ENCODE measurements around the gene SNCB.

Gene SNCB

GRCh38 chr5:176629853-176630680 lies at the start of gene SNCB, which contains the start of gene EIF4E1B:
Gene SNCB (minus strand): TSS chr5:176630534. CDS start chr5:176629654, 880 bp downstream.
Gene EIF4E1B (plus strand): TSS chr5:176630675. CDS start chr5:176642788, 12,113 bp downstream.
- no peak for DNase-seq (ENCODE audit: low read depth)

- DNase-seq (ENCODE audit: low read depth): no peak
Observed at GRCh38 chr5:176679365-176680225, 49.3 kb upstream of the SNCB start.

DNA sequence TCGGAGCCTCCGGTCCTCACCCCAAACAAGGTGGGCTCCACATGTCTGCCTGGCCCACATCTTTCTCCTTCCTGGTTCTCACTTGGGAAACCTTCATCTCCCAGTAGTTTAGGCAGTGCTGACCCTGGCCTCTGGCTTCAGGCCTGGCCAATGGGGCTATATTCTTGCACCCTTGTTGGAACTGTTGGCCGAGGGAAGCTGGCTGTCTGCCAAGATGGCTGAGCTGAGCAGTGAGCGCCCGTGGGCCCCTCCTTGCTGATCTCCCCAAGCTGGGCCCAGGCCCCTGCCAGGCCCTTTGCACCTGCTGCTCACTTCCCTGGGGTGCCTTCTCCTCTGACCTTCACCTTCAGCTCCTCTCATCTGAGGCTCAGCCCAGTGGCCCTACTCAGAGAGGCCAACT lies 48.2 kb upstream of the SNCB start:
- DNase-seq (ENCODE audit: low read depth): no peak

DNA sequence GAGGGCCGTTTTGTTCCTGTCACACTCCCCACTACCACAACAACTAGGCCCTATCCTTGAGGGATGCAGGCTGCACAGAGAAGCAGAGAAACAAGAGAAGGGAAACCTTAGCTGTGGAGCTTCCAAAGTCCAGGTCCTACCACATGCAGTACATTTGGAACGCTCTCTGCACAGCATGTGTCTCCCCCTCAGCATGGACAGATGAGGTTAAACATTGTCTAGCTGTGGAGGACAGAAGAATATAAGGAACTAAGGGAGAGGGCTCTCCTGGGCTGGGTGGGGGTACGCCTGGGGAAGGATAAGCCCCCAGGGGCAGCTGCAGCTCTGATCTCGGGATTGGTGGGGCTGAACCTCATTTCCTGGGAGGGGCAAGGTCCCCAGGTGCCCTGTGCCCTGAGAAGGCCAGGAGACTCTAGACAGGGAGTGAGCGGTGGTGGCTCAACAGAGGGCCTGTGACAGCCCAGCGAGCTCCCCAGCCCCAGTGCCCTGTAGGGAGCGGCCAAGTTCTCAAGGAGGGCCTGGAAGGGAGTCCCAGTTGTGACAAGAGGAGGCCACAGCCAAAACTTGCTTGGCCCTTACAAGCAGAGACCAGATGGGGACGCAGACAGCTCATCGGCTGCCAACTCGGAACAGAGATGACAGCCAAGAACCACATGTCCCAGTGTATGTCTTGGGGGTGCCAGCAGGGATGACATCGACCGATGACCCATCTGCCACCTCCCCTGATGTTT lies 47.0 kb upstream of the SNCB start:
- DNase-seq (ENCODE audit: low read depth): no peak

DNA sequence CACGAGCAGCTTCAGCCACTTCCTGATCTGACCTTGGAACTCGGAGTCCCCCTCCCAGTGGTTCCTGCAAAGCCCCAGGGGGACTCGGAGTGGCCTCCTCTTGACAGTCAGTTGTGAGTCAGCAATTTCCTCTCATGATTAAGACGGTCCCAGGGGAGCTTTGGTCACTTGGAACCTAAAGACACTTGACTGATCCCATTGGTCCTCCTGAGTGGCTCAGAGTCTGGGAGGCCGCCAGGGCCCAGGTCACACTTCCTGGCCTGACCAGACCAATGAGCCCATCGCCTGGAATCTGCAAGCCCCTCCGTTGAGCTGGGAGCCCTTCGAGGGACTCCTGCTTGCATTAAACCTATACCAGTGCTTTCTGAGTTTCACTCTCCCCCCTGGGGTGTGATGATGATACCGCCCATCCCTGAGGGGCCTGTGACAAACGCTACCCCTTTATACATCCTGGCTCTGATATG lies 46.1 kb upstream of the SNCB start:
- no peak for DNase-seq (ENCODE audit: low read depth)

DNA sequence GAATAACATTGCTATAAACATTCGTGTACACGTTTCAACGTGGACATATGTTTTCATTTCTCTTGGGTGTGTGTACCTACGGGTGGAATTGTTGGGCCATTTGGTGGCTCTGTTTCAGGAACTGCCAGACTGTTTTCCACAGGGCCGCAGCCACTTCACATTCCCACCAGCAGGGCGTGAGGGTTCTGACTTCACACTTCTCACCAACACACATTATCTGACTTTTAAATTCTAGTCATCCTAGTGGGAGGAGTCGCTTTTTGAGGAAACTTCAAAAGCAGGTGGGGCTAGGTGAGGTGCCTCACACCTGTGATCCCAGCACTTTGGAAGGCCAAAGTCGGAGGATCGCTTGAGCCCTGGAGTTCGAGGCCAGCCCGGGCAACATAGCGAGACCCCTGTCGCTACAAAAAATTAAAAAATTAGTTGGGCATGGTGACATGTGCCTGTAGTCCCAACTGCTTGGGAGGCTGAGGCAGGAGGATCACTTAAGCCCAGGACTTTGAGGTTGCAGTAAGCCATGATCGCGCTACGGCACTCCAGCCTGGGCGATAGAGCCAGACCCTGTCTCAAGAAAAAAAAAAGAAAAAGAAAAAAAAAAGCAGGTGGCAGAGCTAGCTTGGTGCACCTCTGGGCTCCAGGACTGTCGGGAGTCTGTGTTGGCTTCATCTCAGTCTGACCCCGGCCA lies 45.5 kb upstream of the SNCB start:
- DNase-seq (ENCODE audit: low read depth): no peak

GRCh38 chr5:176674799-176675198 lies 44.5 kb upstream of the SNCB start:
- no peak for DNase-seq (ENCODE audit: low read depth)

- DNase-seq (ENCODE audit: low read depth): no peak
Observed at GRCh38 chr5:176673651-176674583, 43.6 kb upstream of the SNCB start.

DNA sequence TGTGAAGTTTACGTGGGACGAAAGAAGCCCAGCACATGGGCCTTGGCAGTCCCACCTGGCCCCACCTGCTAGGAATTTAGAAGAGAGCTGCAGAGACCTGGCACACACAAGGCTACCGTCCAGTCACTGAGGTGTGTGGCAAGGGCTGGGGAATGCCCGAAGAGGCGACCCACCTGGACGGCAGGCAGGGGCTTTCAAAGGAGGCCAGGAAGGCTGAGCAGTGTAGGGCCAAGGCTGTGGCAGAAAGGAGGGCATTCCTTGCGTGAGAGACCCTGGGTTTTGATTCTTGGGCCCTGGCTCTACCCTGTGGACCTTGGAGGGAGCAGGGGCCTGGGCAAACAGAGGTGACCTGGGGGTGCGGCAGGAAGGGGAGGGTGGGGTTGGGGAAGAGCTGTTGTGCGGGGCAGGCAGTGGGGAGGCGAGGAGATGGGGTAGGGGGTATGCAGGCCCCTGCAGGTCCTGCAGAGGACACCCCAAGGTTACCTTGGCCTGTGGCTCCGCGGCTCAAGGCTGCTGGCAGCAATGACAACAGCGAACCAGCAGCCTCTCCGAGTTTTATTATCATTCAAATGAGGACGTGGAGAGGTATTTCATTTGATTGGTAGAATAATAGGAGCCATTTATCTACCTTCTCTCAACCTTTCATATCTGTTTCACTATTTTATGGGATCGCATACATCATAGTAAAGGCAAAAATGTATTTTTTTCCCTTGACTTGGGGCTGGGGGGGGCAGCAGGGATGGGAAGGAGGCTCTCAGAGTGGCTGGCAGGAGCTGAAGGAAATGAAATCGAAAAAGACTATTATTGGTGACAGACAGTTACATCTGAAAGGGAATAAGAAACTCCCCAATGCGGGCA lies 41.8 kb upstream of the SNCB start:
- no peak for DNase-seq (ENCODE audit: low read depth)

DNA sequence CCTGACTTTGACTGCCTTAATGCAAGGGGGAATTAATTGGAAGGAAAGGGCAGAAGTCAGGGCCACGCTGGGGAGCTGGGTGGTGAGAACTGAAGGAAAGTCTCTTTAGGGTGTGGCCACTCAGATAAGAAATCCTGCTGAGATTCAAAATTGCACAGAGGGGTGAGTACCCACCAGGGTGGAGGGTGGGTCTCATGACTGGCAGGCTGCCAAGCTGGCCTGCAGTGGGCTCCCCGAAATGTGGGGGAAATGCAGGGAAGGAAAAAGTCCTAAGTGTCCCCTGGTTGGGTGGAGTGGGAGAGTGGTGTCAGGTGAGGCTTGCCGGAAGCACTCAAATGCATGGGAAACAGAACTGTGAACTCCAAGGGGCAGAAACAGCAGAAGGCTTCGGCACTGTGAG lies 41.1 kb upstream of the SNCB start:
- DNase-seq (ENCODE audit: low read depth): no peak

GRCh38 chr5:176670449-176670848 lies 40.1 kb upstream of the SNCB start:
- no peak for DNase-seq (ENCODE audit: low read depth)

- DNase-seq (ENCODE audit: low read depth): no peak
Observed at GRCh38 chr5:176667637-176668036, 37.3 kb upstream of the SNCB start.

- DNase-seq (ENCODE audit: low read depth): no peak
Observed at GRCh38 chr5:176665517-176665916, 35.2 kb upstream of the SNCB start.

DNA sequence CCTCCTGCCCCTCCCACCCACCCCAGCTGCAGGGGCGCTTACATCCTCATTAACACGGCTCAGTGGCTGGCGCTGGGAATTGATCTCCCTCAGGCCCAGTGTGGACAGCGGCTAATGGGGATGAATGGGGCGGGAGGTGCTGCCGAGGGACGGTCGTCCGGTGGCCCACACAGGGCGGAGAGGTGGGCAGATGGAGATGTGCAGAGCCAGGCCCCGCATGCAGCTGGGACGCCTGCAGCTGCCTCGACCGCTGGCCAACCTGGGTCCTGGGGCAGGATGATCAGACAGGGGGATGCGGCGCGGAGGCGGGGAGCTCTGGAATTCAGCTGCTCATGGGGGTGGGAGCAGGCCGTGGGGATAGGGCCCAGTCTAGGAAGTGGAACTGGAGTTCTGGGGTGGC lies 34.6 kb upstream of the SNCB start:
- no peak for DNase-seq (ENCODE audit: low read depth)

DNA sequence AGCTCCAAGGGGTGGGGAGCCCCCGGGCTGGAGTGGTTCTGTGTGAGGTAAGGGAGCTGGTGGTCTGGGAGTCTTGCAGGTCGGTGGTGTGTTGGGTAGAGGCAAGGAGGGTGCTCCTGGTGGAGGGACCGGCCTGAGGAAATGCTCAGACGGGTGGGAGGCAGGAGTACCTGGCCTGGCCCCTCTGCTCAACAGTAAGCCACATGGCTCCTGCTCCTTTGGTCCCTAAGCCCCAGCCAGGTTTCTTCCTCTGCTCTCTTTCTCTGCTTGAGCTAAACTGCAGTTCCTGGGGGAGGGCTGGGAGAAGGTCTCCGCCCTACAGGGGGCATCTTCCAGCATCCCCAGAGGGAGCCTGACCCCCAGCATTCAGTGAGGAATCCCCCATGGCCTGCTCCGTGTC lies 34.1 kb upstream of the SNCB start:
- DNase-seq (ENCODE audit: low read depth): no peak

DNA sequence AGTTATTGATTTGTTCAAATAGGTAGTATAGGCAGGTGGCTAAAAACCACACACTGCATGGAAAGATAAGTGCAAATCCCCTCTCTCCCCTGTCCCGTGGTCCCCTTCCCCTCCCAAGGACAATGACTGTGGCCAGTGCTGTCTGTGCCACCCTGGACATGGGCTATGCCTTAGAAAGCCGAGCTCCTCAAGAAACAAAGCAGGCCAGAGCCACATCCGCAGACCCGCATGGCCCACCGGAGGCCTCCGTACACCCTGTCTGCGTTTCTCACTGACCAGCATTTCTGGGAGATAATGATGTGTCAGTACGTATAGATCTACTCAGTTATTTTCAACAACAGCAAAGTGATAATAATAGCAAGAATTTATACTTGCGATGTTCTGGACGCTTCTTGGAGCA lies 33.2 kb upstream of the SNCB start:
- no peak for DNase-seq (ENCODE audit: low read depth)

DNA sequence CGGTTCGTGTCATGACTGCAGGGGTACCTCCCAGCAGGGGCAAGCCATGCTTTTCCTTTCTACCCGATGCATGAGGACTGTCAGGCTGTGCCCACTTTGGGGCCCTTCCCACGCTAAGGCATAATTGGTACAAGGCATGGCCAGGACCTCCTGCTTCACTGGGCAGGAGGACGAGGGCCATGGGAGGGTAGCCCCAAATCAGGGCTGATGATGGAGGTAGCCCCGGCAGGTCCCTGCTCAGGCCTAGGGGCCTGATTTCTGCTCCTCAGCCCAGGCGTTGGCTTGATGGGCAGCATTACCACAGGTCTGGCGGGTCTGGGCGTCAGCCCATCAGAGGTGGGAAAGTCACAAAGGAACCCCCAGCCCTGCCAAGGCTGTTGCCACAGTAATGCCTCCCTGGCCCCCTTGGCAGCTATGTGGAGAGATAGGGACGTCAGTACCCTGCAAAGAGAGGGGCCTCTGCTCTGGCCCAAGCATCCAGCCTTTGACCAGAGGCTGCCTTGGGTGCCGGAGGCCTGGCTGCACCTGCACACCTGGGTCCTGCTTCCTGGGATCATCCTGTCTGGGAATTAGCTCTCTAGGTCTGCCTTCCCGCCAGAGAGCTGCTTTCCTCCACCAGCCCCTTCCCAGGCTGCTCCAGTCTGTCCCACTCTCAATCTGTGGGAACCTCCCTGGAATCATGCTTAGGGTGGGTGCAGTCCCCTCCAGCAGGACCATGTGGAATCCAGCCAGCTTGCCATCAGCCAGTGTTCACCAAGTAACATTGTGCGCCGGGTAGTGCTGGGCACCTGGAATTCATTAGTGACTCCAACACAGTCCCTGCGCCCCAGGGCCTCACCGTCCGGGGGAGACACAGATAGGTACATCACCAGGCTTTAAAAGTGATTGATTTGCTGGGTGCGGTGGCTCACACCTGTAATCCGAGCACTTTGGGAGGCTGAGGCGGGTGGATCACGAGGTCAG lies 32.3 kb upstream of the SNCB start:
- no peak for DNase-seq (ENCODE audit: low read depth)

DNA sequence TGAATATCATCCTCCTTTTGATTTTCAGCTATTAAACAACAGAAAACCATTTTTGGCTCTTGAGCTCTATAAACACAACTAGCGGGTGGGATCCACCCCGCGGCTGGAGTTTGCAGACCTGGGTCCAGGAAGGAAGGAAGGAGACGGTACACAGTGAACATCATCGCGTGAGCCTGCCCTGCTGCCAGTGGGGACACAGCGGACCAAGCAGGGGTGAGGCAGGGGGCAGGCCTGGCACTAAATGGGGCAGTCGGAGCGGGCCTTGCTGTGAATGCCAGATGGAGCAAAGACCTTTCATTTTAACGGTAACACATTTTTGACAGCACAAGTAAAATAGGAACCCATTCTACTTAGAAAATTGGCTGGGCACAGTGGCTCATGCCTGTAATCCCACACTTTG lies 31.3 kb upstream of the SNCB start:
- no peak for DNase-seq (ENCODE audit: low read depth)

Data from stimulated activated CD4-positive, alpha-beta T cell treated with anti-CD3 and anti-CD28 coated beads, Interleukin-2, amount 100 ng/mL, for 4 hours (primary cell).